KBM-7 (cell line): ENCODE measurements around the gene LRP6.
A peak's percentile ranks its signal among the peaks of the same experiment; 100 is the strongest.
"Not testable (repeated sequence)": the region's sequence is repeated elsewhere in the genome, so short reads cannot be mapped to it uniquely, and the experiment has no call there.

ENCODE experiments used
- DNase-seq: peaks from one replicate; pipeline ENCODE4 v3.0.0-alpha.2; 2015
- in situ Hi-C: fragments of 300-500 bp; cut with MboI; formaldehyde crosslinking; loops from 2 replicates; pipeline ENCODE4 v1.14.3; 2020; ENCODE audit warnings: low sequenced_read_pairs, low pct_unique_long_range_greater_than_20kb, mixed read lengths

LRP6 gene

DNA sequence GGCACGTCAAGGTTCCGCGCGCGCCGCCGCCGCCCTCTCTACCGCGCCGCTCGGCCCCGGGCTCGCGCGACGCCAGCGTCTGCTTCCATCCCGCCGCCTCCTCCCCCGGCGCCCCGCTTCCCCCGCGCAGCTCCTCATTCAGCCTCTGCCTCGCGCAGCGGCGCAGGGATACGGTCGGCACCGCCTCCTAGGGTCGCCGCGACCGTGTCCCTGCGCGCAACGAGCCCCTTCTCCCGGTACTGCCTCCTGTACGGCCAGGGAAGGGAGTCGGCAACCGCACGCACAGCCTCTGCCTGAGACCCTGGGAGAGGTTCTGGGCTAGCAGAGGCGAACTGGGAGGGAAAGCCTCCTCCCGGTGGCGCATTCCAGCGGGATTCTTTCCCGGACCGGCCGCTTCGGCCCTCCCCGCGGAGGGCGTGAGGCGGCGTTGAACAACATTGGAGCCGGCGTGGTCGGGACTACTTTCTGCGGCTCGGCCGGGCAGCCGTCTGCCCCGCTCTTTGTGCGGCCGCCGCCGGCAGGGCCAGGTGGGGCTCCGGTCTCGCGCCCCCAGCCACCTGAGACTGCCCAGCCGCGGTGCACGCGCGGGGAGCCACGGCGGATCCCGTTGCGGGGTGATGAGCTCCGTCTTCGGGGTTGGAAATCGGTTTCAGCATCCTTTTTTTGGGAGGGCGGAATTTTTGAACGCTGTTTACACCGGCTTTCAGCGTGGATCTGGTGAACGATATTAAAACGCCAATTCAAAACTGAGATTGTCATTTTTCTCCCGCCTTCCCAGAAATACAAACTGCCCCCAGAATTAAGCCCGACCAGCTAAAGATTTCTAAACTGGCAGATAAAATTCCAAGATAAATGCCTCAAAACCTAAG is at the start of gene LRP6:
TSS of gene LRP6 (minus strand) at position 172 of the 869 bp plus-strand sequence. CDS start 309 bp downstream, outside the sequence.
- in situ Hi-C loops, result no loop called here
- peak; percentile 92 for DNase-seq

DNA sequence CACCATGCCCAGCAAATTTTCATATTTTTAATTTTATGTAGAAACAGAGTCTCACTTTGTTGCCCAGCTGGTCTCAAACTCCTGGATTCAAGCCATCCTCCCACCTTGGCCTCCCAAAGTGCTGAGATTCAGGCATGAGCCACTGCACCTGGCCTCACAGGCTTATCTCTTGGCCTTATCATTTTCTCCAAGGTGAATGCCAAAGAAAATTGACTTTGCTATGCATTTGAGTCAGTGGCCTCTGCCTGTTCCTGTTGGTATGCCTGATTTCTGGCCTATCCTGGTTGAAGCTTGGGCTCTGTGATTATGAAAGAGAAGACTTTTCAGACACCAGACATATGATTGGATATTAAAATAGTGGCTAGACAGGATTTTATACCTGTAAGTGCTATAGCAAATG is 49.0 kb upstream of the LRP6 start:
- in situ Hi-C loops, result no loop called here
- DNase-seq, result no peak

DNA sequence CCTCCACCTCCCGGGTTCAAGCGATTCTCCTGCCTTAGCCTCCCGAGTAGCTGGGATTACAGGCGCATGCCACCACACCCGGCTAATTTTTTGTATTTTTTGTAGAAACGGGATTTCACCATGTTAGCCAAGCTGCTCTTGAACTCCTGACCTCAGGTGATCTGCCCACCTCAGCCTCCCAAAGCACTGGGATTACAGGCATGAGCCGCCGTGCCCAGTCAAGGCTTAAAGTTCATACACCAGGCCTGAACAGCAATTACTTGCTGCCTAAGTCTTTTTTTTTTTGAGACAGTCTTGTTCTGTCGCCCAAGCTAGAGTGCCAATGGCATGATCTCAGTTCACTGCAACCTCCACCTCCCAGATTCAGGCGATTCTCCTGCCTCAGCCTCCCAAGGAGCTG is 43.9 kb upstream of the LRP6 start:
- DNase-seq, in situ Hi-C loops: not testable (repeated sequence)

DNA sequence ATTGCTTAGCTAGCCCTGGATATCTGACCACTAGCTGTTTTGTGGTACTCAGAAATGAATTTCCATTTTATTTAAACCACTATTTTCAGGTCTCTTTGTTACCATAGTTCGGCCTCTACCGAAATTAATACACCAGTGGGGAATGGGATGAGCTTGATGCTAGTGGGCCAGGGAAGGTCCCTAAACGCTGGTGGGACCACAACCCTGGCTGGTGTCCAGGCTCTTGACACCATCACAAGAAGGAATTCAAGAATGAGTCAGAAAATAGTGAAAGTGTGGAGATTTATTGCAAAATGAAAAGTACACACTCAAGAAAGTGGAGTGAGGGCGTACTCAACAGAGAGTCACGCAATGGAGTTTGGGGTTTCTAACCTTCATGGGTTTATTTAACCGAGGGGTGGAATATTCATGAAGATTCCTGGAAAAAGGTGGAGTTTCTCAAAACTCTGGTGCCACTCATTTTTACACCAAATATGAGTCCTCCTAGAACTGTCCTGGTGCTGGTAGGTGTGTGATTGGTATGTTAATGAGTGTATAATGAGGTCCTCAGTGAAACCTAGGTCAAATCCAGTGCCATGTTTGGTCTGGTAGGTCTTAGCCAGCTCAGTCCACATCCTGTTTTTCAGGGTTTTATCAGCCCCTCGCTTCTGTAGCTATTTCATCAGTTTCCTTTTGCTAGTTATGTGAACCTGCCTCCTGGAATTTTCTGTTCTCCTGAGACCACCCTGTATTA is 38.9 kb upstream of the LRP6 start:
- in situ Hi-C loops, result no loop called here
- no peak for DNase-seq

DNA sequence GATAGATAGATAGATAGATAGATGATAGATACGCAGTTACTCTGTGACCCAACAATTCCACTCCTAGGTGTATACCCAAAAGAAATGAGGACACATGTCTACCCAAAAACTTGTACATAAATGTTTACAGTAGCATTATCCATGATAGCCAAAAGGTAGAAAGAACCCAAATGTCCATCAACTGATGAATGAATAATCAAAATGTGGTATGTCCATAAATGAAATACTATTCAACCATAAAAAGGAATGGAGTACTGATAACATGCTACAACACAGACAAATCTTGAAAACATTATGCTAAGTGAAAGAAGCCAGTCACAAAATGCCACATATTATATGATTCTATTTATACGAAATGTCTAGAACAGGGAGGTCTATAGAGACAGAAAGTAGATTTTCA is 36.1 kb upstream of the LRP6 start:
- no peak for DNase-seq
- in situ Hi-C loops, result no loop called here

DNA sequence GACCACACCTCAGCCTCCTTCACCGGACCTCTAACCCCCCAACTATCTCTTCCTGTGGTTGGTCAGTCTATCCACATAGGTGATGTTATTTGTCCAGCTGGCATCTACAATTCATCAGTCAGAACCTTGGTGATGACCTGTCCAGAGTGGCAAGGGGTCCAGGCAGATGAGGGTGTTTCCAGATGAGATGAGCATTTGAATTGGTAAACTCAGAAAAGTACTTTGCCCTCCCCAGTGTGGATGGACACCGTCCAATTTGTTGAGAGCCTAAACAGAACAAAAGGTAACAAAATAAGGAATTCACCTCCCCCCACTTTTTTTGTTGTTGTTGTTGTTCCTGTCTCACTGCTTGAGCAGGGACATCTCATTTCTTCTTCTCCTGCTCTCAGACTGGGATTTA is 34.3 kb upstream of the LRP6 start:
- DNase-seq, result no peak
- in situ Hi-C loops, result no loop called here

DNA sequence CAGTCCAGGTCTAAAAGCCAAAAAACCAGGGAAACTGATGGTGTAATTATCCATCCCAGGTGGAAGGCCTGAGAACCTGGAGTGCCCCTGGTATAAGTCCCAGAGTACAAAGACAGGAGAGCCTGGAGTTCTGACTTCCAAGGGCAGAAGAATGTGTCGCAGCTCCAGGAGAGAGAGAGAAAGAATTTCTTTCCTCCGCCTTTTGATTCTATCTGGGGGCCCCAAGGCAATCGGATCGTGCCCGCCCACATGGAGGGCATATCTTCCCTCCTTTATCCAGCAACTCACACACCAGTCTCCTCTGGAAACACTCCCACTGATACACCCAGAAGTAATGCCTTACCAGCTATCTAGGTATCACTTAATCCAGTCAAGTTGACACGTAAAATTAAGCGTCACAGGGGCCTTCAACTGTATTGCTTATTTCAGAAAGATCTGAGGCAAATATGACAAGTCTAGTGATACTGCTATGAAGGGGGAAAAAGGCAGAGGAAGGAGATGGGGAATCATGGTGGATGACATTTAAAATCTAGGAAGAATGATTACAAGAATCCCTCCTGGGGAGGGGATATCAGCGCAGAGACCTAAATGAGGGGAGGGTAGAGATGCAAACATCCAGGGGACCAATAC is 30.5 kb upstream of the LRP6 start:
- in situ Hi-C loops, result no loop called here
- no peak for DNase-seq

DNA sequence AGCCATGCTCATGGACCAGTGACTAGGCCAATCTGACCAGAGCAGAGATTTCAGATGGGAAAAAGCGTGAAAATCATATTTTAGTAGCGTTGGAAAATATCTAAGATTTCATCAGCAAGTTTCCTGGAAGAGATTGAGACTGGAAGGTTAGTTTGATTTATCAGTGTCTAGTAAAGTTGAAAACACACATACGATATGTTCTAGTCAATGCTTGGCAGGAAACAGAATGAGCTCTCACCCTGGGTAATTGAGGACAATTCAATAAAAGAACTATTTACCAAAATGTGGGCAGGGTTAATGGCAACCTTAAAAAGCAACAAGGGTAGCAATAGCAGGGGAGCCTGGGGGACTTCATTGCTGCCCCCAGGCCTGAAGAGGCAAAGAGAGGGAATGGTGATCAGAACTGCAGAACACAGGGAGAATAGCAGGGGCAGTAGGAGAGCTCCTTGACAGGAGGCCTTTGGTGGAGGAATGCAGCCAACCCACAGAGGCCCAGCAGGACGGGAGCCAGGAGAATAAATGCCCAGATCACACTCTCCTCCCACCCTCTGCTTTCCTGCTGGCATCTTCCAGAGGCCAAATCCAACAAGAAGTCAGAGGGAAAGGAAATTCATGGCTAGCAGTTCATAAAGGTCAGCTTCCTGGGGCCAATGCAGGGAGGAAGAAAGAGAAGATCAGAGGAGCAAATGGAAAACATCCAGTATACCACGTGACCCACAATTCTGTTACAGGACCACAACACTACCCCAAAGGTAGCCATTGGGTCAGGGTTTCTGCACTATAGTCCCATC is 27.6 kb upstream of the LRP6 start:
- in situ Hi-C loops, result no loop called here

DNA sequence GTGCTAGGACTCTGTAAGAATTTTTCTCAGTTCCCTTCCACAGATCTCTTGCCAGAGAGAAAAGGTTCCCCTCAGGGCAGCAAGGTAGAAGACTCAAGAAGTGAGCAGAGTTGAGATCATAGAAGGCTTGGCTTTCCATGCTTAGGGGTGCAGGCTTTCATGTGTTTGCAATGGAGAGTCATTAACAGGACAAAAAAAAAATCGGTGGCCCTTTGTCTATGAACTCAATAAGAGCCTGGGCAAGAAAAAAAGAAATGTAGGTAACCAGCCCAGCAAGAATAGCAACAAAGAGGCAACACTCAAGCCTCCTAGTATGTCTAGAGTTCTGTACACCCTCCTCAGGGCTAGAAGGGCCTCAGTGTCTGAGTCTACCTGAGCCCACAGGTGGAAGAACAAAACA is 23.4 kb upstream of the LRP6 start:
- in situ Hi-C loops, result no loop called here
- DNase-seq, result no peak

More for the DNA sequence above, 27.6 kb upstream of the LRP6 start:
- DNase-seq, result no peak

DNA sequence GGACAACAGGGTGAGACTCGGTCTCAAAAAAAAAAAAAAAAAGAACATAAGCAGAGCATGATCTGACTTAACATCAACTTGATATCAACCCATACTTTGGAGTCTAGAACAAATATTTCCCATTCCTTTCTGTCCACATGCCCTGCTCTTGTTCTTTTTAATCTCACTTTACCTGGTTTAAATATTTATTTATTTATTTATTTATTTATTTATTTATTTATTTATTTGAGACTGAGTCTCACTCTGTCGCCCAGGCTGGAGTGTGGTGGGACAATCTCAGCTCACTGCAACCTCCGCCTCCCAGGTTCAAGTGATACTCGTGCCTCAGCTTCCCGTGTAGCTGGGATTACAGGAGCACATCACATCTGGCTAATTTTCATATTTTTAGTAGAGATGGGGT is 19.6 kb upstream of the LRP6 start:
- in situ Hi-C loops, result no loop called here
- DNase-seq, result no peak

DNA sequence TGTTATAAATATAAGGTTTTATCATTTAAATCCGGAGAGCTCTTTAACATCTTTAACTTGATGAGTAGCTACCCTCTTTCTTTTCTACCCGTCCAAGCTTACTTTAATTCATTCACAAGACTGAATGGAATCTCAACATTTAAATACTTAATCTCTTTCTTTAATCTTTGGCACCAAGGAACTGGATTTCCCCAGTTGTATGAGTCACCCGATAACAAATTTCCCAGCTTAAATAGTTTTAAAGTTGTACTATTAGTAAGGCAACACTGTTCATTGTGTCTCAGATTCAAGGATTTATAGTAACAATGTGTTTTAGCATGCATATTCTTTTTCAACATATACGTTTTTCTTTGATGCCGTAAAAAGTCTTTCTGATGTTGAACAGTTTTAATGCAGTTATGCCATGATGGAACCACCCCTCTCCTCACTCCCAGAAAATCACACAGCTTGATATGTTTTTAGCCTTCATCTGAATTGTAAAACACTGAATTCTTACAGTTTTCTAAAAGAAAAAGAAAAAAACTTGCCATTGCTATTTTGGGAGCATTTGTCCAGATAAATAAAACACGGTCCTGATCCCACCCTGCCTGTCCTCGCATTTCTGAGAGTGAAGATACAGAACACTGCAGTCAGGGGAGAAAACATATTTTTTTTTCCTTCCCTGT is 16.0 kb upstream of the LRP6 start:
- in situ Hi-C loops, result no loop called here
- no peak for DNase-seq

DNA sequence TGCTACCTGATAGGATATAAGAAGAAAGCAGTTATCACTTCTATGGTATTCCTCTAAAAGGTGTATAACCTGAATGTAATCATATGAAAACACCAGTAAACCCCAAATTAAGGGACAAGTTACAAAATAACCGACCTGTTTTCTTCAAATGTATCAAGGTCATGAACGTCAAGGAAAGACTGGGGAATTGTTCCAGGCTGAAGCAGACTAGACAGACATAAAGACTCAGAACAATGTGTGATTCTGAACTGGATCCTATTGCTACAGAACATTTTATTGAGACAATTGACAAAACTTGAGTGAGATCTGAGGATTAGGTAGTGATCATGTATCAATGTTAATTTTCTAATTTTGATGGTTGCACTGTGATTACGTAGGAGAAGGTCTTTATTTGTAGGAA is 15.4 kb upstream of the LRP6 start:
- DNase-seq, result no peak
- in situ Hi-C loops, result no loop called here

DNA sequence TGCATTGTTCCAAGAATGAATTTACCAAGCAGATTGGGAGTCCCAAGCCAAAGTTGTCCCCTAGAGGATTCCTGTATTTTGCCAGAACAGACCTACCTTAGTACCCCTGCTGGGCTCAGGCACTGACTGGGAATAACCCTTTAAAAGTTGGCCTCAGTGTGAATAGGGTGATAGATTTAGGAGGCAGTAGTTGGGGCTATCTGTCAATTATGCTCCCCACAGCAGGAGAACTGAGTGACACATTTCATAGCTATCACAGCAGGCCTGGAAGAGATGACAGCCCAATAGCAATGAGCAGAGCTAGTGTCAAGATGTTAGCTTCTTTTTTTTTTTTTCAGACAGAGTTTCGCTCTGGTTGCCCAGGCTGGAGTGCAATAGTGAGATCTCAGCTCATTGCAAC is 14.3 kb upstream of the LRP6 start:
- in situ Hi-C loops, result no loop called here
- DNase-seq, result no peak

DNA sequence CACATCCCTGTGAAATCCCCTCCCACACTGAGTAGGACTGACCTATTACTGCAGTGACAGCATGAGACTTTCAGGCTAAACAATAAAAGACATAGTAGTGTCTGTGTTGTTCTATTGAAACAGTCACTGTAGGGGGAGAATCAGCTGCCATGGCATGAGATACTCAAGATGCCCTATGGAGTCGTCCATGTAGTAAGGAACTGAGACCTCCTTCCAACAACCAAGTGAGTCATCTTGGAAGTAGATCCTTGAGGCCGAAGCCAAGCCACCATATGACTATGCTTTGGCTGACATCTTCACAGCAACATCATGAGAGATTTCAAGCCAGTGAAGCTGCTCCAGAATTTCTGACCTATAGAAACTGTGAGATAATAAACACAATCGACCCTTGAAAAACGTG is 12.1 kb upstream of the LRP6 start:
- in situ Hi-C loops, result no loop called here
- DNase-seq, result no peak

DNA sequence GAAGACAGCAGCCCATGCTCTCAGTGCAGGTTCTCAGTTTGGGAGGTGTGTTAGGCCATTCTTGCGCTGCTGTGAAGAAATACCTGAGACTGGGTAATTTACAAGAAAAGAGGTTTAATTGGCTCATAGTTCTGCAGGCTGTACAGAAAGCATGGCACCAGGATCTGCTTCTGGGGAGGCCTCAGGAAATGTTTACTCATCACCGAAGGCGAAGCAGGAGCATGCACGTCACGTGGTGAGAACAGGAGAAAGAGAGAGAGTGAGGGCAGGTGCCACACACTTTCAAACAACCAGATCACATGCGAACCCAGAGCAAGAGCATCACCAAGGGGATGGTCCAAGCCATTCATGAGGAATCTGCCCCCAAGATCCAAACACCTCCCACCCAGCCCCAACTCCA is 9.0 kb upstream of the LRP6 start:
- in situ Hi-C loops, result no loop called here
- no peak for DNase-seq

DNA sequence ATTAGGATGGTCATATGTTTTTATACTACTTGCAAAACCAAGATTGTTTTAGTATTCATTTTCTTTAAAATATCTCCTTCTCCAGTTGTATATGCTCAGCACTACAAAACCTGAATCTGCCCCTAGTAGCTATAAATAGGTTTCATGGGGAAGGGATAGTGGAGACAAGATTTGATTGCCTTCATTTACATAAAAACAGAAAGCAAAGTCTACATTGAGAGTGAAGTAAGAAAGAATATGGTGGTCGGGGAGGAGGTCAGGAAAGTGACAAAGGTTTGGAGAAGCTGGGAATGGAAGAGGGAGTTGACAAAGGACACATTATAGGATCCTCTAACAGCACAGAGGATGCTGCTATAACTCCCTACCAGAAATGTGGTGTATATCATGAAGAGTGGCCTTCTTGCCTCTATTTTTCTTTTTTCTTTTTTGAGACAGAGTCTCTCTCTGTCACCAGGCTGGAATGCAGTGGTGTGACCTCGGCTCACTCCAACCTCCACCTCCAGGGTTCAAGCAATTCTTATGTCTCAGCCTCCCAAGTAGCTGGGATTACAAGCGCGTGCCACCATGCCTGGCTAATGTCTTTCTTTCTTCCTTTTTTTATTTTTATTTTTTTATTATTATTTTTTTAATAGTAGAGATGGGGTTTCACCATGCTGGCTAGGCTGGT is 6.6 kb upstream of the LRP6 start:
- no peak for DNase-seq
- in situ Hi-C loops, result no loop called here

DNA sequence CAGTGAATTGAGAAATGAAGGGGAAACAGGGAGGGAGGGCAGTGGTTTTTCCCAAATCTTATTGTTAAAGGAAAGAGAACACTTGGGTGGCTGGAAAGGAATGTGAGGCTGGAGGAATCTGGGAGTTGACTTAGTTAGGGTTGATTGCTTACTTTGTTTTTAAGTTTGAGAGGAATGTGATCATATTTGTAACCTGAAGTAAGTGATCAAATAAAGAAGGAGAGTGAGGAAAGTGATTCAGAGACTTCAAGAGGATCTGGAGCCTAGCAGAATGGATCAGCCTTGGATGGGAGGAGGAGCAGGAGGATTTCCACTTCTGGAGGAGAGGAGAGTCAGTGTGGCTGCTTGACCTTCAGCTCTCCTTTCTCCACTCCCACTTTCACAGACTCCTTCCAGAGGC is 6.0 kb upstream of the LRP6 start:
- no peak for DNase-seq
- in situ Hi-C loops, result no loop called here

DNA sequence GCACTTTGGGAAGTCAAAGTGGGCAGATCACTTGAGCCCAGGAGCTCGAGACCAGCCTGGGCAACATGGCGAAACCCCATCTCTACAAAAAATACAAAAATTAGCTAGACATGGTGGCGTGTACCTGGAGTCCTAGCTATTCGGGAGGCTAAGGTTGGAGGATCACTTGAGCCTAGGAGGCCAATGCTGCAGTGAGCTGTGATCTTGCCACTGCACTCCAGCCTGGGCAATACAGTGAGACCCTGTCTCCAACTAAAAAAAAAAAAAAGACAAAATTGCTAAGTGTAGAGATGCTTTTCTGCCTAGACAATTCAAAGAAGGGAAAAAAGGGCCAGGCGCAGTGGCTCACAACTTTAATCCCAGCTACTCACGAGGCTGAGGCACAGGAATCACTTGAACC is 3.4 kb upstream of the LRP6 start:
- in situ Hi-C loops, result no loop called here
- no peak for DNase-seq
